H9 (cell line): ENCODE measurements around the gene OR51A7. TPM values are rescaled to one million over a fixed set of nuclear protein-coding genes. Genes with fewer than 3 reads are reported as not detected.

ENCODE experiments used
- DNase-seq: peaks from one replicate; pipeline ENCODE4 v3.0.0-alpha.2; 2017
- H2AFZ ChIP-seq: one replicate; pipeline ENCODE4 v1.6.1; 2013; ENCODE audit warnings: mild to moderate bottlenecking, low read length, control low read depth, moderate library complexity
- H2AK5ac ChIP-seq: 2 replicates; pipeline ENCODE4 v1.6.1; 2013; ENCODE audit warnings: low read length, control low read depth, mixed read lengths; ENCODE audit not compliant: insufficient read length
- H2BK120ac ChIP-seq: one replicate; pipeline ENCODE4 v1.6.1; 2013; ENCODE audit warnings: low read depth, mild to moderate bottlenecking, low read length, control low read depth, inconsistent platforms; ENCODE audit not compliant: poor library complexity, severe bottlenecking
- H2BK12ac ChIP-seq: 2 replicates; pipeline ENCODE4 v1.6.1; 2013; ENCODE audit warnings: low read length, control low read depth, mixed read lengths, low read depth; ENCODE audit not compliant: insufficient read length
- H2BK15ac ChIP-seq: 2 replicates; pipeline ENCODE4 v1.6.1; 2013; ENCODE audit warnings: low read depth, low read length, control low read depth
- H2BK20ac ChIP-seq: one replicate; pipeline ENCODE4 v1.6.1; 2013; ENCODE audit warnings: low read depth, mild to moderate bottlenecking, low read length, control low read depth, inconsistent platforms; ENCODE audit not compliant: poor library complexity, severe bottlenecking
- H2BK5ac ChIP-seq: 2 replicates; pipeline ENCODE4 v1.6.1; 2013; ENCODE audit warnings: low read length, control low read depth, mixed read lengths; ENCODE audit not compliant: insufficient read length
- H3K14ac ChIP-seq: 2 replicates; pipeline ENCODE4 v1.6.1; 2013; ENCODE audit warnings: low read length, control low read depth; ENCODE audit not compliant: insufficient read depth
- H3K18ac ChIP-seq: 2 replicates; pipeline ENCODE4 v1.6.1; 2013; ENCODE audit warnings: low read depth, mild to moderate bottlenecking, mixed read lengths, low read length, control low read depth; ENCODE audit not compliant: insufficient read length
- H3K23ac ChIP-seq: 2 replicates; pipeline ENCODE4 v1.6.1; 2013; ENCODE audit warnings: low read length, control low read depth, mixed read lengths, low read depth; ENCODE audit not compliant: insufficient read length
- H3K23me2 ChIP-seq: 2 replicates; pipeline ENCODE4 v1.6.1; 2013; ENCODE audit warnings: low read depth, mild to moderate bottlenecking, mixed read lengths, low read length, control low read depth; ENCODE audit not compliant: insufficient read length, poor library complexity, severe bottlenecking
- H3K27ac ChIP-seq: 2 replicates; pipeline ENCODE4 v1.5.1; 2013; ENCODE audit warnings: low read length, control low read depth, mixed read lengths, low read depth; ENCODE audit not compliant: insufficient read length
- H3K27me3 ChIP-seq: 2 replicates; pipeline ENCODE4 v1.6.1; 2013; ENCODE audit warnings: low read length, control low read depth, inconsistent platforms; ENCODE audit not compliant: insufficient read depth
- H3K4ac ChIP-seq: 2 replicates; pipeline ENCODE4 v1.6.1; 2013; ENCODE audit warnings: low read depth, mild to moderate bottlenecking, control low read depth, inconsistent platforms, low read length, moderate library complexity
- H3K4me1 ChIP-seq: 2 replicates; pipeline ENCODE4 v1.6.1; 2013; ENCODE audit warnings: low read length, control low read depth, inconsistent platforms; ENCODE audit not compliant: insufficient read depth
- H3K4me2 ChIP-seq: 2 replicates; pipeline ENCODE4 v1.6.1; 2013; ENCODE audit warnings: low read length, control low read depth, mixed read lengths; ENCODE audit not compliant: insufficient read length, insufficient read depth
- H3K56ac ChIP-seq: 2 replicates; pipeline ENCODE4 v1.6.1; 2013; ENCODE audit warnings: low read depth, mild to moderate bottlenecking, mixed read lengths, low read length, control low read depth; ENCODE audit not compliant: insufficient read length
- H3K79me1 ChIP-seq: 2 replicates; pipeline ENCODE4 v1.6.1; 2013; ENCODE audit warnings: low read depth, mild to moderate bottlenecking, moderate library complexity, low read length, control low read depth, inconsistent platforms; ENCODE audit not compliant: insufficient read depth, poor library complexity, severe bottlenecking
- H3K79me2 ChIP-seq: 2 replicates; pipeline ENCODE4 v1.6.1; 2013; ENCODE audit warnings: low read length, control low read depth, inconsistent platforms; ENCODE audit not compliant: insufficient read depth
- H3K9ac ChIP-seq: 2 replicates; pipeline ENCODE4 v1.6.1; 2013; ENCODE audit warnings: low read length, control low read depth, mixed read lengths; ENCODE audit not compliant: insufficient read length; ENCODE audit errors: extremely low read depth
- H3K9me3 ChIP-seq: one replicate; pipeline ENCODE4 v1.6.1; 2013; ENCODE audit warnings: low read depth, low read length, inconsistent platforms; ENCODE audit not compliant: control insufficient read depth
- H3T11ph ChIP-seq: one replicate; pipeline ENCODE4 v1.6.1; 2013; ENCODE audit warnings: mild to moderate bottlenecking, low read length, control low read depth, inconsistent platforms
- H4K20me1 ChIP-seq: one replicate; pipeline ENCODE4 v1.6.1; 2013; ENCODE audit not compliant: control insufficient read depth, insufficient read length, insufficient read depth
- H4K5ac ChIP-seq: 2 replicates; pipeline ENCODE4 v1.6.1; 2013; ENCODE audit warnings: low read depth, mild to moderate bottlenecking, mixed read lengths, low read length, control low read depth; ENCODE audit not compliant: insufficient read length
- H4K8ac ChIP-seq: replicated peaks from 2 replicates; pipeline ENCODE4 v1.6.1; 2013; ENCODE audit warnings: low read length, control low read depth, mixed read lengths, low read depth; ENCODE audit not compliant: insufficient read length
- H4K91ac ChIP-seq: 2 replicates; pipeline ENCODE4 v1.6.1; 2013; ENCODE audit warnings: low read depth, mild to moderate bottlenecking, moderate library complexity, mixed read lengths, low read length, control low read depth; ENCODE audit not compliant: insufficient read length
- H3K27ac Mint-ChIP-seq, 3 experiments: 2 replicates in 2 of 3; 3 replicates in 1 of 3; pipeline ENCODE4 v1.8.0; 2020 to 2021; ENCODE audit warnings: mixed read lengths in 3 of 3, mild to moderate bottlenecking in 1 of 3, moderate library complexity in 1 of 3
- H3K27me3 Mint-ChIP-seq: 2 replicates; pipeline ENCODE4 v1.8.0; 2021; ENCODE audit warnings: low read depth, mild to moderate bottlenecking, moderate library complexity, mixed read lengths
- H3K36me3 Mint-ChIP-seq, 3 experiments: 2 replicates in 2 of 3; 3 replicates in 1 of 3; pipeline ENCODE4 v1.8.0; 2020 to 2021; ENCODE audit warnings: low read depth in 3 of 3, mixed read lengths in 3 of 3; ENCODE audit not compliant: insufficient read depth in 1 of 3
- H3K4me1 Mint-ChIP-seq, 2 experiments: 2 replicates each; pipeline ENCODE4 v1.8.0; 2020; ENCODE audit warnings: mixed read lengths in 2 of 2
- H3K4me3 Mint-ChIP-seq, 2 experiments: 2 replicates in 1 of 2; 3 replicates in 1 of 2; pipeline ENCODE4 v1.8.0; 2020 to 2021; ENCODE audit warnings: mild to moderate bottlenecking in 2 of 2, mixed read lengths in 2 of 2, moderate library complexity in 1 of 2
- H3K9me3 Mint-ChIP-seq, 2 experiments: 2 replicates in 1 of 2; 3 replicates in 1 of 2; pipeline ENCODE4 v1.8.0; 2020; ENCODE audit warnings: mild to moderate bottlenecking in 2 of 2, mixed read lengths in 2 of 2, moderate library complexity in 1 of 2
- WGBS: extraction: QIAGEN DNeasy Blood & Tissue Kit; methylation state at CpG from one replicate; pipeline ENCODE4 v1.1.7; 2013; ENCODE audit warnings: missing lambda C conversion rate, low lambda C conversion rate, mixed read lengths; ENCODE audit not compliant: insufficient read length; ENCODE audit errors: extremely low coverage; 5-methylcytosine and 5-hydroxymethylcytosine counted together
- total RNA-seq: library from RNA; stranded (reverse); gene quantifications from 2 replicates; pipeline ENCODE4 v1.2.1, GENCODE V29; 2021
- TF ChIP-seq, protein P1 (sequence below): fragments of 200-600 bp; sonication (generic); conservative IDR thresholded peaks from 3 replicates; pipeline ENCODE4 v1.8.0; 2021; ENCODE audit warnings: antibody characterized with exemption, mild to moderate bottlenecking

The OR51A7 gene
- total RNA-seq, 1 experiment from 2014 or later = not detected

DNA sequence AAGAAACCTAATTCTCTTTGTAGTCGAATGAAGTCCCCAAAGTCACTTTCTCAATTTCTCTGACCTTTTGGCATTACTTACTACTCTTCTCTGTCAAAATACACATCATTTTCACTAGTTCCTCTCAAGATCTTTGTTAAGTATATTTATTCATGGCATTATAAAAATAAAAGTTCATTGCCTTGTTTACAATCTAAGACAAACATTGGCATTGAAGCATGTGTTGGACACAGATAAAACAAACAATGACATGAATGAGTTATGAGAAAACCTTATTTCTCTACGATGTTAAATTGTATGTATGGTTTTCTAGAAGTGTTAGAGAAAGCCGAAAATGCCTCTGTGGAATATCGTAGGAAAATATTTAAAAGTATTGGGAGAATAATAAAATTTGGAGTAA lies 29.2 kb downstream of the OR51A7 start:
- Histone ChIP-seq H4K5ac (no peak overlapping the region), H2BK5ac (no peak overlapping the region), H4K20me1 (no peaks in the 10 kb centered on the region), H2BK120ac (no peak overlapping the region), H2AFZ (no peak overlapping the region), H4K8ac (no peak overlapping the region), H3K4ac (no peak overlapping the region), H3K9me3 (no peaks in the 10 kb centered on the region), H3K23ac (no peak overlapping the region), H4K91ac (no peak overlapping the region), H2AK5ac (no peak overlapping the region), H3T11ph (no peak overlapping the region), H3K4me1 (no peaks in the 10 kb centered on the region), H3K79me1 (no peaks in the 10 kb centered on the region), H2BK12ac (no peak overlapping the region), H3K27me3 (no peaks in the 10 kb centered on the region), H3K9ac (no peak overlapping the region), H2BK20ac (no peak overlapping the region), H3K18ac (no peak overlapping the region), H3K14ac (no peak overlapping the region), H2BK15ac (no peak overlapping the region), H3K4me2 (no peak overlapping the region), H3K56ac (no peak overlapping the region), H3K27ac (no peak overlapping the region), H3K23me2 (no peaks in the 10 kb centered on the region), H3K79me2 (no peaks in the 10 kb centered on the region)
- Mint-ChIP-seq H3K9me3 (no peaks in the 10 kb centered on the region), H3K4me1 (no peaks in the 10 kb centered on the region), H3K36me3 (no peaks in the 10 kb centered on the region), H3K27ac (no peak overlapping the region), H3K4me3 (no peak overlapping the region), H3K27me3 (no peaks in the 10 kb centered on the region; the same call in none of the 2 replicates)
- DNase-seq = no peak
- TF ChIP-seq, protein P1, sequence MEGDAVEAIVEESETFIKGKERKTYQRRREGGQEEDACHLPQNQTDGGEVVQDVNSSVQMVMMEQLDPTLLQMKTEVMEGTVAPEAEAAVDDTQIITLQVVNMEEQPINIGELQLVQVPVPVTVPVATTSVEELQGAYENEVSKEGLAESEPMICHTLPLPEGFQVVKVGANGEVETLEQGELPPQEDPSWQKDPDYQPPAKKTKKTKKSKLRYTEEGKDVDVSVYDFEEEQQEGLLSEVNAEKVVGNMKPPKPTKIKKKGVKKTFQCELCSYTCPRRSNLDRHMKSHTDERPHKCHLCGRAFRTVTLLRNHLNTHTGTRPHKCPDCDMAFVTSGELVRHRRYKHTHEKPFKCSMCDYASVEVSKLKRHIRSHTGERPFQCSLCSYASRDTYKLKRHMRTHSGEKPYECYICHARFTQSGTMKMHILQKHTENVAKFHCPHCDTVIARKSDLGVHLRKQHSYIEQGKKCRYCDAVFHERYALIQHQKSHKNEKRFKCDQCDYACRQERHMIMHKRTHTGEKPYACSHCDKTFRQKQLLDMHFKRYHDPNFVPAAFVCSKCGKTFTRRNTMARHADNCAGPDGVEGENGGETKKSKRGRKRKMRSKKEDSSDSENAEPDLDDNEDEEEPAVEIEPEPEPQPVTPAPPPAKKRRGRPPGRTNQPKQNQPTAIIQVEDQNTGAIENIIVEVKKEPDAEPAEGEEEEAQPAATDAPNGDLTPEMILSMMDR = no peak
- WGBS = 100% methylated on average over 3 of the region's 4 CpGs
